ENCODE measurements around the gene ETFA.

Gene ETFA

GRCh38 chr15:76169018-76169417, 142.3 kb downstream of the ETFA start:
- H3K36me3 ChIP-seq (ENCODE audit: control insufficient read depth, insufficient read depth, low read length) = no peaks in the 10 kb centered on the region
- H3K4me3 ChIP-seq (ENCODE audit: extremely low read depth, insufficient read depth, low read length, poor library complexity, severe bottlenecking) = no peak overlapping the region
- no peak overlapping the region for H3K27ac ChIP-seq (ENCODE audit: low read depth, low read length, severe bottlenecking)
- peaks cover 7% of the 10 kb centered on the region for H3K4me1 ChIP-seq (ENCODE audit: control insufficient read depth, insufficient read depth, low read length, poor library complexity, severe bottlenecking)
- WGBS, 2 experiments (ENCODE audit: insufficient coverage in 2 of 2) = 62 to 67% methylated on average over 3 of the region's 4 CpGs
- H3K9me3 ChIP-seq (ENCODE audit: control insufficient read depth, low read length) = no peaks in the 10 kb centered on the region

GRCh38 chr15:76168237-76168984, 142.9 kb downstream of the ETFA start:
- WGBS, 2 experiments (ENCODE audit: insufficient coverage in 2 of 2) = 94 to 98% methylated on average over 14 of the region's 14 CpGs
- no peak overlapping the region for H3K27ac ChIP-seq (ENCODE audit: low read depth, low read length, severe bottlenecking)
- H3K9me3 ChIP-seq (ENCODE audit: control insufficient read depth, low read length) = no peaks in the 10 kb centered on the region
- no peaks in the 10 kb centered on the region for H3K36me3 ChIP-seq (ENCODE audit: control insufficient read depth, insufficient read depth, low read length)
- H3K4me3 ChIP-seq (ENCODE audit: extremely low read depth, insufficient read depth, low read length, poor library complexity, severe bottlenecking) = no peak overlapping the region
- H3K4me1 ChIP-seq (ENCODE audit: control insufficient read depth, insufficient read depth, low read length, poor library complexity, severe bottlenecking) = peaks cover 10% of the 10 kb centered on the region

DNA sequence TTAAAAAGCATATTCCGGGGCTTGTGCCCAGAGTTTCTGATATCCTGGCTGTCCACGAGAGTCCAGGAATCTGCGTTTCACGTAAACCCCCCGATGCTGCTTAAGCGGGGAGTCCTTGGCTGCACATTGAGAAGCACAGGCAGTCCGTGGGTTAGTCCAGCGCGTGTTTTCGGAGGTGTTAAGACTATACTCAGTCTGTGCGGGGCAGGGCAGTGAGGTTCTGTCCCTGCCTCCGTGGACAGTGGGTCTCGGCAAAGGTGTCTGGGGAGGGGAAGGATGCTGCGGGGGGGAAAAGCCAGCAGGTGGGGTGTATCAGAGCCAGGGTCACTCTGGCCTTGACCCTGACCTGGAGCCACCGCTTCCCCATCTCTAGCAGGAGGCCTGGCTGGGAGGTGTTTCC, 145.3 kb downstream of the ETFA start:
- WGBS, 2 experiments (ENCODE audit: insufficient coverage in 2 of 2) = 94 to 96% methylated on average over 14 to 15 of the region's 15 CpGs
- Histone ChIP-seq H3K36me3 (ENCODE audit: control insufficient read depth, insufficient read depth, low read length) (no peaks in the 10 kb centered on the region), H3K27ac (ENCODE audit: low read depth, low read length, severe bottlenecking) (no peak overlapping the region), H3K4me3 (ENCODE audit: extremely low read depth, insufficient read depth, low read length, poor library complexity, severe bottlenecking) (no peak overlapping the region), H3K4me1 (ENCODE audit: control insufficient read depth, insufficient read depth, low read length, poor library complexity, severe bottlenecking) (peaks cover 18% of the 10 kb centered on the region), H3K9me3 (ENCODE audit: control insufficient read depth, low read length) (no peaks in the 10 kb centered on the region)
